ENCODE data around the gene ELAVL4. TPM values are rescaled to one million over a fixed set of nuclear protein-coding genes. Genes with fewer than 3 reads are reported as not detected.

ELAVL4 gene
- total and polyA plus RNA-seq, 2 experiments from 2014 or later: not detected

DNA sequence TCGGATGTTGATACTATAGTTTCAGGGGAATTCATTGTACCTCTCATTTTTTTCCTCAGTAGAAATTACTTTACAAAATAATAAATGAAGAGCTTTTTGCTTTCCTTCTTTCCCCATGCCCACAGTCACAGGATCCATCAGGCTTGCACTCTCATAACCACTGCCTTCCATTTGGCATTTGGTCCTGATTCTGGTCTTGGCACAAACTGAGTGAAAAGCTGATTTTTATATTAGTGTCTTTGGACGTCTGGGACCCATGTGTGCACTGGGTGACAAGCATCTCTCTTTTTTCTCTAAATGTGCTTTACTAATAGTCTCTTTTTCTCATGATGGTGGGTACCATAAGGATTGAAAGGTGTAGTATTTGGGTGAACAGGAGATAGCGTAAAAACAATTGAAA lies 2.8 kb downstream of the ELAVL4 start:
- Histone ChIP-seq H3K9me3 (ENCODE audit: low read depth) (no peaks in the 10 kb centered on the region), H3K36me3 (no peaks in the 10 kb centered on the region), H3K27me3 (no peaks in the 10 kb centered on the region), H3K4me1 (ENCODE audit: low read depth) (no peaks in the 10 kb centered on the region), H3K4me3 (no peak overlapping the region), H3K27ac (no peak overlapping the region)
- TF ChIP-seq, protein P1, sequence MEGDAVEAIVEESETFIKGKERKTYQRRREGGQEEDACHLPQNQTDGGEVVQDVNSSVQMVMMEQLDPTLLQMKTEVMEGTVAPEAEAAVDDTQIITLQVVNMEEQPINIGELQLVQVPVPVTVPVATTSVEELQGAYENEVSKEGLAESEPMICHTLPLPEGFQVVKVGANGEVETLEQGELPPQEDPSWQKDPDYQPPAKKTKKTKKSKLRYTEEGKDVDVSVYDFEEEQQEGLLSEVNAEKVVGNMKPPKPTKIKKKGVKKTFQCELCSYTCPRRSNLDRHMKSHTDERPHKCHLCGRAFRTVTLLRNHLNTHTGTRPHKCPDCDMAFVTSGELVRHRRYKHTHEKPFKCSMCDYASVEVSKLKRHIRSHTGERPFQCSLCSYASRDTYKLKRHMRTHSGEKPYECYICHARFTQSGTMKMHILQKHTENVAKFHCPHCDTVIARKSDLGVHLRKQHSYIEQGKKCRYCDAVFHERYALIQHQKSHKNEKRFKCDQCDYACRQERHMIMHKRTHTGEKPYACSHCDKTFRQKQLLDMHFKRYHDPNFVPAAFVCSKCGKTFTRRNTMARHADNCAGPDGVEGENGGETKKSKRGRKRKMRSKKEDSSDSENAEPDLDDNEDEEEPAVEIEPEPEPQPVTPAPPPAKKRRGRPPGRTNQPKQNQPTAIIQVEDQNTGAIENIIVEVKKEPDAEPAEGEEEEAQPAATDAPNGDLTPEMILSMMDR (IDR thresholded peaks at IDR 0.05; ENCODE audit: low read depth, low read length): no peak
- no peak for DNase-seq (ENCODE audit: low read depth in 1 of 2, low spot score in 1 of 2)

DNA sequence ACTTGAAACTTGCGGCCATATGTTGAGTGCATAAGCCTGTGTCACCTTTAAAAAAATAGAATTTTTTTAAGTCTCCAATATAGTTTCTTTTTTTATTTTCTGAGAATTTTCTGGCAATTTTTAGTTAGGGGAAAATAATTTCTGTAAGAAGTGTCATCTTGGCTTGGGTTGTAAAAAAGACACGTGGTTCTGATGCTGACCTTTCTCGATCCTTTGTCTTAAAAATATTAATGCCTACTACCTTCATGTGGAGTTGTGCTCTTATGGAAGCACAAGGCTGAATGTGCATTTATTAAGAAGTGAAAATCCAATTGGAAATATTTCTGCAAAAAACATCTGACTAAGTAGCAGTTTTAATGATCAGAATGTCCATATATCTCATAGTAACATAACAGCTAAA lies 3.5 kb downstream of the ELAVL4 start:
- Histone ChIP-seq H3K9me3 (ENCODE audit: low read depth) (no peaks in the 10 kb centered on the region), H3K27ac (no peak overlapping the region), H3K27me3 (no peaks in the 10 kb centered on the region), H3K4me3 (no peak overlapping the region), H3K4me1 (ENCODE audit: low read depth) (no peaks in the 10 kb centered on the region), H3K36me3 (no peaks in the 10 kb centered on the region)
- TF ChIP-seq, protein P1 (IDR thresholded peaks at IDR 0.05; ENCODE audit: low read depth, low read length): no peak
- DNase-seq (ENCODE audit: low read depth in 1 of 2, low spot score in 1 of 2): no peak

DNA sequence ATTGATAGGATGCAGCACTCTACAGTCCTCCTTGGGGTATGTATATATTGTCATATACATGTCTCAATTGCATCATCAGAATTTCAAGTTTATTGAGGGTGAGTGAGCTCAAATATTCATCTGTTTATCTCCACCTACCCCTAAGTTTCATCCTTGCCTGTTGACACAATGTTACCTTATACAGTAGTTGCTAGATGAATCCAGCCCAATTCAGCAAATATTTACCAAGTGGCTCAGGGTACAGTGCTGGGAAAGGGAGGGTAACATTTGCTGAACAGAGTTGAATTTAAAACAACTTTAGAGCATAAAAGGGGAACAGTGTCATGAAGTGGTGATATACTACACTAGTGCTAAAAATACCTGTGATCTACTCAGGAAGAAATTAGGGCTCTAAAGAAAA lies 14.4 kb downstream of the ELAVL4 start:
- TF ChIP-seq, protein P1 (IDR thresholded peaks at IDR 0.05; ENCODE audit: low read depth, low read length): no peak
- H3K4me3 ChIP-seq: no peak overlapping the region
- H3K27ac ChIP-seq: no peak overlapping the region
- H3K9me3 ChIP-seq (ENCODE audit: low read depth): no peaks in the 10 kb centered on the region
- DNase-seq (ENCODE audit: low read depth in 1 of 2, low spot score in 1 of 2): no peak
- no peaks in the 10 kb centered on the region for H3K4me1 ChIP-seq (ENCODE audit: low read depth)
- H3K27me3 ChIP-seq: no peaks in the 10 kb centered on the region
- no peaks in the 10 kb centered on the region for H3K36me3 ChIP-seq

DNA sequence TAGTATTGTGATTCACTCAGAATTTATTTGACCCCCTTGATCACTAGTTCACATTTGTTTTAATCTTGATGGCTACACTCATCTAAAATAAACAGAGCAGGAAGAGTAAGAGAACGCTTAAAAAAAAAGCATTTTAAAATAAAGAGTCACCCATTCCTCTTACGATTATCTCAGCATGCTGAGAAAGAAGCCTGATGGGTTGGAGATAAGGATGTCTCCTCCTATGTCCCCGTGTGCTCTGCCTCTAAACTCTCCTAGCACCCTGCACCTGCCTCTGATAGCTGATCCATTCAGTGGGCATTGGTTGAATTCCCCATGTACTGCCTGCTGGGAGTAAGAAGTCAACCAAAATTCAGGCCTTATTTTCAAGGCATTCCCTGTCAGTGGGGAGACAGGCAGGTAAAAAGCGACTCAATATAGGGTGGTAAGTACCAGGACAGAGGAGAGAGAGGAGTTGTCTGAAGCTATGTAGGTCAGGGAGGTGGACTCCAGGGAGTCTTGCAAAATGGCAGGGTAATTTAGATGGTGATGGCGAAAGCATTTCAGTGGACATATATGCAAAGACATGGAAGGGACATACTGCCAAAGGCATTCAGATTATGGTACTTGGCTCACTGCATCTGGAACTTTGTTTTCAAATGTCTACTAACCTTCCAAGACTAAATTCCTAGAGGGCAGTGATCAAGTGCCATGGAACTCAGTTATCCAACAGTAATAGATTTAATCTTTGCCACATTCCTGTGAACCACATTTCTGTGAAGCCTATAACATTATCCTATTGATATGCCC lies 18.4 kb downstream of the ELAVL4 start:
- Histone ChIP-seq H3K9me3 (ENCODE audit: low read depth) (no peaks in the 10 kb centered on the region), H3K27ac (no peak overlapping the region), H3K36me3 (no peaks in the 10 kb centered on the region), H3K4me3 (no peak overlapping the region), H3K27me3 (no peaks in the 10 kb centered on the region), H3K4me1 (ENCODE audit: low read depth) (no peaks in the 10 kb centered on the region)
- TF ChIP-seq, protein P1 (IDR thresholded peaks at IDR 0.05; ENCODE audit: low read depth, low read length): no peak
- no peak for DNase-seq (ENCODE audit: low read depth in 1 of 2, low spot score in 1 of 2)

DNA sequence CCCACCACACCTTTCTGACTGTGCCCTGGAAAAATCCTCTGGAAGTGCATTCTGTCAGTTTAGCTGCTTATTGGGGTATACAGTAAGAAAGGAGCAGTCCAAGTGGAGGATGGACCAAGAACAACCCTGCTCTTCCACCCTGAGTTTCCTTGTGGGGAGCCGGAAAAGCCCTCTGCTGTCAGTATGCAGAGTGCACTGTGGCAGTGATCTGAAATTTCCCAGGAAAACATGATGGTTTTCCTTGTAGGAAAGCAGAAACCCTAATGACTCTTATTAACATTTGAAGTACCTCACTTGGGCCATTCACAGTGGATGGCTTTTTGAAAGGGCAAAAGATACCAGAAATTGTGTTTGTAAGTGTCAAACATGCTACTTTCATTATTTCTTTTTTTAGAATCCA lies 20.5 kb downstream of the ELAVL4 start:
- no peak overlapping the region for H3K27ac ChIP-seq
- no peak for DNase-seq (ENCODE audit: low read depth in 1 of 2, low spot score in 1 of 2)
- H3K36me3 ChIP-seq: no peaks in the 10 kb centered on the region
- H3K9me3 ChIP-seq (ENCODE audit: low read depth): no peaks in the 10 kb centered on the region
- no peaks in the 10 kb centered on the region for H3K27me3 ChIP-seq
- no peaks in the 10 kb centered on the region for H3K4me1 ChIP-seq (ENCODE audit: low read depth)
- H3K4me3 ChIP-seq: no peak overlapping the region
- TF ChIP-seq, protein P1 (IDR thresholded peaks at IDR 0.05; ENCODE audit: low read depth, low read length): no peak
